H1 (cell line): ENCODE measurements around the gene SCAP. TPM values are rescaled to one million over a fixed set of nuclear protein-coding genes. Genes with fewer than 3 reads are reported as not detected.

Experiments
- CTCF ChIA-PET: fragments of 300-600 bp; sonication (Branson Sonifier 250); formaldehyde crosslinking; loops from one replicate; lab custom pipeline; 2021; ENCODE audit not compliant: partially characterized antibody; lab: Charles Lee
- POLR2A ChIA-PET: fragments of 300-600 bp; sonication (Branson Sonifier 250); formaldehyde crosslinking; loops from one replicate; lab custom pipeline; 2021; ENCODE audit warnings: inconsistent platforms; ENCODE audit not compliant: partially characterized antibody; lab: Charles Lee
- DNase-seq, 2 experiments: peaks; one replicate each; pipeline versions ENCODE4 v3.0.0 to v3.0.0-alpha.2; 2010 to 2022; ENCODE audit warnings: low spot score in 2 of 2, low read depth in 1 of 2, mixed read lengths in 1 of 2
- FAIRE-seq: peaks from 2 replicates; lab custom pipeline; 2011; peaks lifted over from hg19 to GRCh38; lab: Jason Lieb, UNC
- H2AFZ ChIP-seq: 2 replicates; pipeline ENCODE4 v1.8.1; 2012; ENCODE audit warnings: low read length, inconsistent platforms
- H2AK5ac ChIP-seq: 2 replicates; pipeline ENCODE4 v1.6.1; 2013; ENCODE audit warnings: low read depth, low read length
- H2BK120ac ChIP-seq: replicated peaks from 2 replicates; pipeline ENCODE3; 2013; ENCODE audit warnings: low read depth, low read length, inconsistent platforms
- H2BK12ac ChIP-seq: 2 replicates; pipeline ENCODE4 v1.6.1; 2013; ENCODE audit warnings: low read depth, low read length
- H2BK15ac ChIP-seq: 2 replicates; pipeline ENCODE4 v1.6.1; 2013; ENCODE audit warnings: low read length
- H2BK20ac ChIP-seq: 2 replicates; pipeline ENCODE4 v1.6.1; 2013; ENCODE audit warnings: low read length
- H2BK5ac ChIP-seq: 2 replicates; pipeline ENCODE4 v1.6.1; 2013; ENCODE audit warnings: low read depth, low read length
- H3K14ac ChIP-seq: 2 replicates; pipeline ENCODE4 v1.6.1; 2013; ENCODE audit warnings: inconsistent platforms; ENCODE audit not compliant: insufficient read length
- H3K18ac ChIP-seq: 2 replicates; pipeline ENCODE4 v1.6.1; 2013; ENCODE audit warnings: low read length; ENCODE audit errors: extremely low read depth
- H3K23ac ChIP-seq: 2 replicates; pipeline ENCODE4 v1.6.1; 2013; ENCODE audit warnings: inconsistent platforms; ENCODE audit not compliant: insufficient read length
- H3K23me2 ChIP-seq: 2 replicates; pipeline ENCODE4 v1.6.1; 2013; ENCODE audit warnings: low read depth, low read length
- H3K27ac ChIP-seq: 2 replicates; pipeline ENCODE4 v1.6.1; 2011; ENCODE audit warnings: low read depth, low read length, inconsistent platforms
- H3K27me3 ChIP-seq, 4 experiments: replicated peaks in 1 of 4; 1 replicate in 1 of 4; 2 replicates in 3 of 4; pipeline versions ENCODE4 v1.6.1 to v1.8.1; 2011 to 2013; ENCODE audit warnings: low read length in 3 of 4, mild to moderate bottlenecking in 3 of 4, inconsistent platforms in 2 of 4, mixed read lengths in 2 of 4, moderate library complexity in 1 of 4; ENCODE audit not compliant: control insufficient read depth in 3 of 4, insufficient read depth in 3 of 4; ENCODE audit errors: extremely low read depth in 1 of 4
- H3K36me3 ChIP-seq, 4 experiments: 2 replicates each; pipeline versions ENCODE4 v1.6.1 to v1.8.1; 2011 to 2013; ENCODE audit warnings: mild to moderate bottlenecking in 4 of 4, low read length in 3 of 4, moderate library complexity in 2 of 4, control low read depth in 1 of 4, inconsistent platforms in 1 of 4; ENCODE audit not compliant: insufficient read depth in 4 of 4, control insufficient read depth in 2 of 4
- H3K4ac ChIP-seq: replicated peaks from 2 replicates; pipeline ENCODE3; 2013; ENCODE audit warnings: low read length, low read depth, mixed read lengths, inconsistent platforms; ENCODE audit not compliant: insufficient read length
- H3K4me1 ChIP-seq, 4 experiments: replicated peaks in 1 of 4; 1 replicate in 1 of 4; 2 replicates in 3 of 4; pipeline versions ENCODE4 v1.6.1 to v1.8.1; 2011 to 2013; ENCODE audit warnings: low read length in 3 of 4, inconsistent platforms in 2 of 4, mixed read lengths in 1 of 4; ENCODE audit not compliant: insufficient read depth in 4 of 4, control insufficient read depth in 3 of 4
- H3K4me2 ChIP-seq, 2 experiments: 2 replicates each; pipeline versions ENCODE4 v1.6.1 to v1.8.1; 2011 to 2013; ENCODE audit warnings: low read depth in 2 of 2, low read length in 2 of 2, control low read depth in 1 of 2, inconsistent platforms in 1 of 2, mild to moderate bottlenecking in 1 of 2; ENCODE audit not compliant: insufficient read depth in 1 of 2
- H3K4me3 ChIP-seq, 4 experiments: fragments of 200-600, 300-600 bp in 1 of 4; sonication (generic), shearing (Covaris generic), sonication (Bioruptor Twin) in 1 of 4; 2 replicates each; pipeline versions ENCODE4 v1.5.1 to v1.8.1; 2011 to 2016; ENCODE audit warnings: low read length in 4 of 4, low read depth in 3 of 4, control low read depth in 2 of 4, inconsistent platforms in 2 of 4, mild to moderate bottlenecking in 2 of 4, mixed read lengths in 1 of 4, moderate library complexity in 1 of 4; ENCODE audit not compliant: insufficient read depth in 2 of 4; ENCODE audit errors: extremely low read depth in 1 of 4
- H3K56ac ChIP-seq: replicated peaks from 2 replicates; pipeline ENCODE3; 2013; ENCODE audit warnings: low read depth, mild to moderate bottlenecking, mixed read lengths, low read length, inconsistent platforms; ENCODE audit not compliant: insufficient read length
- H3K79me1 ChIP-seq: 2 replicates; pipeline ENCODE4 v1.6.1; 2013; ENCODE audit warnings: low read depth, low read length, control low read depth
- H3K79me2 ChIP-seq, 2 experiments: 2 replicates each; pipeline versions ENCODE4 v1.6.1 to v1.8.1; 2012 to 2013; ENCODE audit warnings: low read length in 2 of 2, mild to moderate bottlenecking in 2 of 2, inconsistent platforms in 1 of 2; ENCODE audit not compliant: insufficient read depth in 2 of 2, control insufficient read depth in 1 of 2
- H3K9ac ChIP-seq, 4 experiments: replicated peaks in 1 of 4; 1 replicate in 1 of 4; 2 replicates in 3 of 4; pipeline versions ENCODE4 v1.6.1 to v1.8.1; 2011 to 2013; ENCODE audit warnings: low read depth in 3 of 4, low read length in 3 of 4, control low read depth in 2 of 4, mild to moderate bottlenecking in 2 of 4, moderate library complexity in 2 of 4, inconsistent platforms in 1 of 4; ENCODE audit errors: extremely low read depth in 1 of 4
- H3K9me3 ChIP-seq, 2 experiments: 2 replicates each; pipeline versions ENCODE4 v1.6.1 to v1.8.1; 2012 to 2013; ENCODE audit warnings: mild to moderate bottlenecking in 2 of 2, moderate library complexity in 2 of 2, control low read depth in 1 of 2, inconsistent platforms in 1 of 2, low read depth in 1 of 2, low read length in 1 of 2, mixed read lengths in 1 of 2; ENCODE audit not compliant: insufficient read depth in 2 of 2
- H4K20me1 ChIP-seq, 2 experiments: replicated peaks in 1 of 2; 2 replicates each; pipeline versions ENCODE3 to v1.8.1; 2011 to 2013; ENCODE audit warnings: inconsistent platforms in 2 of 2, low read length in 2 of 2, mild to moderate bottlenecking in 1 of 2; ENCODE audit not compliant: insufficient read depth in 2 of 2, control insufficient read depth in 1 of 2
- H4K5ac ChIP-seq: 2 replicates; pipeline ENCODE4 v1.6.1; 2013; ENCODE audit warnings: low read length, low read depth, mixed read lengths, inconsistent platforms; ENCODE audit not compliant: insufficient read length
- H4K8ac ChIP-seq: 2 replicates; pipeline ENCODE4 v1.8.0; 2013; ENCODE audit warnings: mild to moderate bottlenecking, moderate library complexity, low read length, inconsistent platforms; ENCODE audit not compliant: insufficient read depth; ENCODE audit errors: extremely low read depth
- H4K91ac ChIP-seq: replicated peaks from 2 replicates; pipeline ENCODE3; 2013; ENCODE audit warnings: low read length, mixed read lengths, inconsistent platforms; ENCODE audit not compliant: insufficient read length
- EZH2 ChIP-seq: fragments of 200-600 bp; sonication (generic); IDR thresholded peaks from 2 replicates; pipeline ENCODE4 v1.7.1; 2012; ENCODE audit warnings: low read depth, mild to moderate bottlenecking, moderate library complexity, low read length, inconsistent platforms; ENCODE audit not compliant: severe bottlenecking
- KDM5A ChIP-seq: fragments of 200-600 bp; IDR thresholded peaks from 2 replicates; pipeline ENCODE4 v1.7.1; 2012; ENCODE audit warnings: mild to moderate bottlenecking, low read length, inconsistent platforms, mixed read lengths
- RAD21 ChIP-seq, 2 experiments: IDR thresholded peaks in 1 of 2; conservative IDR thresholded peaks in 1 of 2; 2 replicates each; pipeline ENCODE4 v1.6.1; 2011; ENCODE audit warnings: low read depth in 2 of 2, low read length in 2 of 2, improper control_type of control experiment in 1 of 2, inconsistent platforms in 1 of 2, mild to moderate bottlenecking in 1 of 2, moderate library complexity in 1 of 2
- WGBS, 2 experiments: shearing (Covaris generic) in 1 of 2; methylation state at CpG; one replicate each; pipeline versions ENCODE4 v1.1.6 to v1.1.7; 2013 to 2015; ENCODE audit warnings: low lambda C conversion rate in 2 of 2, mixed read lengths in 2 of 2, inconsistent platforms in 1 of 2, low coverage in 1 of 2, missing lambda C conversion rate in 1 of 2; ENCODE audit not compliant: insufficient replicate concordance in 2 of 2, insufficient coverage in 1 of 2, insufficient read length in 1 of 2; ENCODE audit errors: extremely low coverage in 1 of 2, missing lambda C conversion rate in 1 of 2; 5-methylcytosine and 5-hydroxymethylcytosine counted together
- polyA plus RNA-seq, 7 experiments: library from polyadenylated mRNA; depleted of rRNA in 3 of 7; stranded (reverse) in 5 of 7; unstranded in 2 of 7; fragments of >200 nt in 5 of 7; fragments of 200-250 nt in 2 of 7; gene quantifications; 1 replicate in 5 of 7; 2 replicates in 1 of 7; 4 replicates in 1 of 7; pipeline versions ENCODE4 v1.2.1 to v1.2.3, GENCODE V29; 2011 to 2013; ENCODE audit warnings: missing spikeins in 2 of 7, mixed read lengths in 2 of 7
- total RNA-seq: library from RNA; stranded (reverse); fragmentation: NEBNext Ultra II Directional; extraction: Animal tissue kit (Norgen Biotek cat#: 25700); gene quantifications from 2 replicates; pipeline ENCODE4 v1.2.1, GENCODE V29; 2021
- TF ChIP-seq, protein P1 (sequence below), 3 experiments: IDR thresholded peaks; 1 replicate in 2 of 3; 2 replicates in 1 of 3; pipeline versions ENCODE4 v1.5.1 to v1.6.1; 2011; ENCODE audit warnings: low read length in 3 of 3, mild to moderate bottlenecking in 3 of 3, inconsistent platforms in 2 of 3, low read depth in 1 of 3, moderate library complexity in 1 of 3; ENCODE audit not compliant: insufficient read depth in 1 of 3; ENCODE audit errors: control extremely low read depth in 1 of 3

SCAP gene
- total and polyA plus RNA-seq, 2 of the 8 experiments (the other 6 are each of a cell fraction or from before 2014, with no cell fraction given): 74.0 to 114 TPM

GRCh38 chr3:47421741-47422649 lies 53.7 kb downstream of the SCAP start:
- H3K79me2 ChIP-seq: no peaks in the 10 kb centered on the region
- no peak overlapping the region for H2BK120ac ChIP-seq
- 88% methylated on average over 11 of the region's 13 CpGs; no CpG with 5 or more reads in 1 of the 2 experiments for WGBS, 2 experiments
- TF ChIP-seq KDM5A (no peak), EZH2 (no peak), RAD21 (IDR thresholded peaks at IDR 0.05 in 1 of 2, conservative IDR thresholded peaks at IDR 0.05 in 1 of 2; ENCODE audit: low read depth in 2 of 2, low read length in 2 of 2) (peak; percentile 30 to 47)
- TF ChIP-seq, protein P1, sequence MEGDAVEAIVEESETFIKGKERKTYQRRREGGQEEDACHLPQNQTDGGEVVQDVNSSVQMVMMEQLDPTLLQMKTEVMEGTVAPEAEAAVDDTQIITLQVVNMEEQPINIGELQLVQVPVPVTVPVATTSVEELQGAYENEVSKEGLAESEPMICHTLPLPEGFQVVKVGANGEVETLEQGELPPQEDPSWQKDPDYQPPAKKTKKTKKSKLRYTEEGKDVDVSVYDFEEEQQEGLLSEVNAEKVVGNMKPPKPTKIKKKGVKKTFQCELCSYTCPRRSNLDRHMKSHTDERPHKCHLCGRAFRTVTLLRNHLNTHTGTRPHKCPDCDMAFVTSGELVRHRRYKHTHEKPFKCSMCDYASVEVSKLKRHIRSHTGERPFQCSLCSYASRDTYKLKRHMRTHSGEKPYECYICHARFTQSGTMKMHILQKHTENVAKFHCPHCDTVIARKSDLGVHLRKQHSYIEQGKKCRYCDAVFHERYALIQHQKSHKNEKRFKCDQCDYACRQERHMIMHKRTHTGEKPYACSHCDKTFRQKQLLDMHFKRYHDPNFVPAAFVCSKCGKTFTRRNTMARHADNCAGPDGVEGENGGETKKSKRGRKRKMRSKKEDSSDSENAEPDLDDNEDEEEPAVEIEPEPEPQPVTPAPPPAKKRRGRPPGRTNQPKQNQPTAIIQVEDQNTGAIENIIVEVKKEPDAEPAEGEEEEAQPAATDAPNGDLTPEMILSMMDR (IDR thresholded peaks at IDR 0.05; ENCODE audit: control extremely low read depth in 1 of 3, insufficient read depth in 1 of 3, low read depth in 1 of 3, low read length in 3 of 3): peak in 2 of 3 experiments; percentile 48 to 67; a peak in 3 of 4 replicates

More at GRCh38 chr3:47421741-47422649, 53.7 kb downstream of the SCAP start:
- Histone ChIP-seq H4K20me1 (peaks cover 4 to 8% of the 10 kb centered on the region in 2 experiments), H2AFZ (no peak overlapping the region), H3K4me3 (no peak overlapping the region), H2BK15ac (no peak overlapping the region), H2BK5ac (no peak overlapping the region), H3K9ac (0 out of 7 replicates have a peak overlapping the region, but pooled peaks of 1 of the 4 experiments have one; percentile 9), H3K18ac (no peak overlapping the region), H3K79me1 (no peaks in the 10 kb centered on the region), H3K4me1 (peaks cover 0 to 2% (median 0%) of the 10 kb centered on the region in 4 experiments; a peak in 1 of 7 replicates), H2BK12ac (no peak overlapping the region), H4K91ac (no peak overlapping the region), H3K56ac (no peak overlapping the region), H3K36me3 (peaks cover under 1 to 30% (median 15%) of the 10 kb centered on the region in 4 experiments; a peak in 5 of 8 replicates), H4K5ac (no peak overlapping the region), H3K23ac (no peak overlapping the region), H2BK20ac (no peak overlapping the region), H4K8ac (peak overlapping the region; percentile 53), H3K14ac (no peak overlapping the region), H2AK5ac (no peak overlapping the region), H3K4me2 (no peak overlapping the region), H3K27ac (0 out of 2 replicates have a peak overlapping the region, but pooled peaks have one; percentile 15), H3K27me3 (no peaks in the 10 kb centered on the region), H3K4ac (no peak overlapping the region), H3K23me2 (no peaks in the 10 kb centered on the region), H3K9me3 (peaks cover 0 to 6% of the 10 kb centered on the region in 2 experiments; a peak in 1 of 4 replicates)
- POLR2A ChIA-PET: interaction anchor here (1.0 to 1.7 kb wide), 5 partner anchors 9 to 53 kb away, joined by 3 to 5 read pairs (median 3); partner anchors contain the start of gene SCAP
- CTCF ChIA-PET: interaction anchor here (0.6 to 6.5 kb wide), 43 partner anchors 9 to 655 kb away, joined by 3 to 66 read pairs (median 5); partner anchors contain the start of genes PTPN23 and SCAP
- DNase-seq (no peak), FAIRE-seq (no peak)
